ENCODE measurements around the gene NRXN3. TPM values are rescaled to one million over a fixed set of nuclear protein-coding genes. Genes with fewer than 3 reads are reported as not detected.

The NRXN3 gene
- polyA plus RNA-seq, 1 donor (not counting 4 experiments of a cell fraction or from before 2014, with no cell fraction given) = 0.89 TPM

DNA sequence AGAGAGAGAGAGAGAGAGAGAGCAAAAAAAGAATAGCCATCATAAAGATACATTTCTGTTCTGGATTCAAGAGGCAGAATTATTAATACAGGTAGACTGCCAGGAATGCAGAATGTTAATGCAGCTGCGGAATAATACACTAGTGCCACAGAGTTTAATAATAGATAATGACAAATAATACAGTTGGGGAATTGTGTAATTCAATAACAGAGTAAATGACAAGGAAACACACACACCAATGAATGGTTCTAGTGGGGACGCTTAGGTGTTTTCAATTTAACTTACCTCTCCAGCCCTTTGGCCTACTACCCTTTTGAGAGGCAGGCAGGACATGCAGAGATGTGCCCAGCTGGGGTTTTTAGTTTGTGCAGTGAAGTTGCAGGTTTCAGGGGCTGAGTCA is 313.9 kb downstream of the NRXN3 start:
- Histone ChIP-seq H3K4me3 (ENCODE audit: control insufficient read depth in 2 of 3, extremely low read depth in 1 of 3, insufficient read depth in 2 of 3, low read depth in 1 of 3, low read length in 3 of 3) (no peak overlapping the region), H3K9ac (ENCODE audit: control insufficient read depth, extremely low read depth, insufficient read depth, low read length) (no peak overlapping the region), H3K79me2 (ENCODE audit: control insufficient read depth, insufficient read depth, low read length) (no peaks in the 10 kb centered on the region), H3K27ac (ENCODE audit: control insufficient read depth, insufficient read depth, low read length) (no peak overlapping the region), H3K9me1 (ENCODE audit: control insufficient read depth, extremely low read depth, insufficient read depth, low read length) (no peaks in the 10 kb centered on the region), H3K4me2 (ENCODE audit: control insufficient read depth, extremely low read depth, insufficient read depth, low read depth, low read length) (no peak overlapping the region), H3K36me3 (ENCODE audit: control insufficient read depth in 2 of 2, extremely low read depth in 1 of 2, insufficient read depth in 2 of 2, low read length in 2 of 2) (no peaks in the 10 kb centered on the region), H2AFZ (ENCODE audit: control insufficient read depth, low read length) (no peak overlapping the region), H3K4me1 (ENCODE audit: control insufficient read depth, extremely low read depth, insufficient read depth, low read length) (no peaks in the 10 kb centered on the region), H3K27me3 (ENCODE audit: control insufficient read depth, extremely low read depth, insufficient read depth, low read length) (no peaks in the 10 kb centered on the region), H4K20me1 (ENCODE audit: control insufficient read depth, extremely low read depth, insufficient read depth, low read length) (no peaks in the 10 kb centered on the region), H3K9me3 (ENCODE audit: control insufficient read depth, low read depth, low read length) (no peaks in the 10 kb centered on the region)
- TF ChIP-seq, protein P1, sequence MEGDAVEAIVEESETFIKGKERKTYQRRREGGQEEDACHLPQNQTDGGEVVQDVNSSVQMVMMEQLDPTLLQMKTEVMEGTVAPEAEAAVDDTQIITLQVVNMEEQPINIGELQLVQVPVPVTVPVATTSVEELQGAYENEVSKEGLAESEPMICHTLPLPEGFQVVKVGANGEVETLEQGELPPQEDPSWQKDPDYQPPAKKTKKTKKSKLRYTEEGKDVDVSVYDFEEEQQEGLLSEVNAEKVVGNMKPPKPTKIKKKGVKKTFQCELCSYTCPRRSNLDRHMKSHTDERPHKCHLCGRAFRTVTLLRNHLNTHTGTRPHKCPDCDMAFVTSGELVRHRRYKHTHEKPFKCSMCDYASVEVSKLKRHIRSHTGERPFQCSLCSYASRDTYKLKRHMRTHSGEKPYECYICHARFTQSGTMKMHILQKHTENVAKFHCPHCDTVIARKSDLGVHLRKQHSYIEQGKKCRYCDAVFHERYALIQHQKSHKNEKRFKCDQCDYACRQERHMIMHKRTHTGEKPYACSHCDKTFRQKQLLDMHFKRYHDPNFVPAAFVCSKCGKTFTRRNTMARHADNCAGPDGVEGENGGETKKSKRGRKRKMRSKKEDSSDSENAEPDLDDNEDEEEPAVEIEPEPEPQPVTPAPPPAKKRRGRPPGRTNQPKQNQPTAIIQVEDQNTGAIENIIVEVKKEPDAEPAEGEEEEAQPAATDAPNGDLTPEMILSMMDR (optimal IDR thresholded peaks at IDR 0.05 in 1 of 3, IDR thresholded peaks at IDR 0.05 in 1 of 3, conservative IDR thresholded peaks at IDR 0.05 in 1 of 3; ENCODE audit: extremely low read depth in 1 of 3, insufficient read depth in 2 of 3, low read length in 3 of 3) = no peak
- TF ChIP-seq EZH2 (IDR thresholded peaks at IDR 0.05; ENCODE audit: low read length) = no peak
- FAIRE-seq = no peak
- DNase-seq (ENCODE audit: low read depth, low spot score) = no peak
- dilution Hi-C loops (cut with MboI; ENCODE audit: extremely low pct_ligation_motif_present, low sequenced_read_pairs) = no loop called here

DNA sequence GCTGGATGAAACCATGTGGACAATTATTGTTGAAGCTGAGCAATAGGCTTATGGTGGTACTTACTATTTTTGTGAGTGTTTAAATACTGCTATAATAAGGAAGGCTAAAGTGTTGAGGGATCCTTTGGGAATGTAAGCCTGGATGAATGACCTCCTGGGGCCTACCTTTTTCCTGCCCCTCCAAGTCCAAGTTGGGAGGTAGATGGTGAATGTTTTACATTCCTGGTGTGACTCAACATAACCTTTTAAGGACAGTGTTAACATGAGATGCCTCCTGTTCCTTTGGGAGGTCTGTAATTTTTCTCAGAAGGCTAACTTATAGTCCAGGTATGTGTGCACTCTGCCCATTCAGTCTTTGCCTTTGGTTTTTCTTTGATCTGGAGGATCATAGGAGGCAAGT is 315.9 kb downstream of the NRXN3 start:
- DNase-seq (ENCODE audit: low read depth, low spot score) = no peak
- Histone ChIP-seq H3K27ac (ENCODE audit: control insufficient read depth, insufficient read depth, low read length) (no peak overlapping the region), H3K9me1 (ENCODE audit: control insufficient read depth, extremely low read depth, insufficient read depth, low read length) (no peaks in the 10 kb centered on the region), H3K79me2 (ENCODE audit: control insufficient read depth, insufficient read depth, low read length) (no peaks in the 10 kb centered on the region), H3K4me1 (ENCODE audit: control insufficient read depth, extremely low read depth, insufficient read depth, low read length) (no peaks in the 10 kb centered on the region), H3K36me3 (ENCODE audit: control insufficient read depth in 2 of 2, extremely low read depth in 1 of 2, insufficient read depth in 2 of 2, low read length in 2 of 2) (no peaks in the 10 kb centered on the region), H3K27me3 (ENCODE audit: control insufficient read depth, extremely low read depth, insufficient read depth, low read length) (no peaks in the 10 kb centered on the region), H4K20me1 (ENCODE audit: control insufficient read depth, extremely low read depth, insufficient read depth, low read length) (no peaks in the 10 kb centered on the region), H3K4me2 (ENCODE audit: control insufficient read depth, extremely low read depth, insufficient read depth, low read depth, low read length) (no peak overlapping the region), H3K9ac (ENCODE audit: control insufficient read depth, extremely low read depth, insufficient read depth, low read length) (no peak overlapping the region), H2AFZ (ENCODE audit: control insufficient read depth, low read length) (no peak overlapping the region), H3K9me3 (ENCODE audit: control insufficient read depth, low read depth, low read length) (no peaks in the 10 kb centered on the region), H3K4me3 (ENCODE audit: control insufficient read depth in 2 of 3, extremely low read depth in 1 of 3, insufficient read depth in 2 of 3, low read depth in 1 of 3, low read length in 3 of 3) (no peak overlapping the region)
- TF ChIP-seq EZH2 (IDR thresholded peaks at IDR 0.05; ENCODE audit: low read length) = no peak
- TF ChIP-seq, protein P1 (optimal IDR thresholded peaks at IDR 0.05 in 1 of 3, IDR thresholded peaks at IDR 0.05 in 1 of 3, conservative IDR thresholded peaks at IDR 0.05 in 1 of 3; ENCODE audit: extremely low read depth in 1 of 3, insufficient read depth in 2 of 3, low read length in 3 of 3) = no peak
- no peak for FAIRE-seq
- dilution Hi-C loops (cut with MboI; ENCODE audit: extremely low pct_ligation_motif_present, low sequenced_read_pairs) = no loop called here
